Mesendoderm (in vitro differentiated cells): ENCODE data around the gene GSTO2.

ENCODE experiments used
- DNase-seq: peaks from one replicate; pipeline ENCODE4 v3.0.0; 2013
- H2AK5ac ChIP-seq: 2 replicates; pipeline ENCODE4 v1.6.1; 2013; ENCODE audit warnings: low read length, inconsistent platforms
- H2BK120ac ChIP-seq: 2 replicates; pipeline ENCODE4 v1.6.1; 2013; ENCODE audit warnings: low read depth, mild to moderate bottlenecking, low read length, moderate library complexity, mixed read lengths
- H2BK15ac ChIP-seq: replicated peaks from 2 replicates; pipeline ENCODE4 v1.6.1; 2013; ENCODE audit warnings: low read depth, mild to moderate bottlenecking, moderate library complexity
- H2BK5ac ChIP-seq: 2 replicates; pipeline ENCODE4 v1.6.1; 2013; ENCODE audit warnings: low read length, inconsistent platforms
- H3K18ac ChIP-seq: 2 replicates; pipeline ENCODE4 v1.6.1; 2013; ENCODE audit warnings: mild to moderate bottlenecking, low read length, mixed read lengths
- H3K23ac ChIP-seq: one replicate; pipeline ENCODE4 v1.6.1; 2013; ENCODE audit warnings: low read length
- H3K27ac ChIP-seq: 2 replicates; pipeline ENCODE4 v1.5.1; 2013; ENCODE audit warnings: low read depth, mild to moderate bottlenecking, inconsistent platforms, low read length, moderate library complexity
- H3K27me3 ChIP-seq: 2 replicates; pipeline ENCODE4 v1.6.1; 2013; ENCODE audit warnings: low read length, control low read depth, mild to moderate bottlenecking, inconsistent platforms; ENCODE audit not compliant: insufficient read depth, poor library complexity
- H3K36me3 ChIP-seq: 2 replicates; pipeline ENCODE4 v1.6.1; 2013; ENCODE audit warnings: low read length, inconsistent platforms; ENCODE audit not compliant: control insufficient read depth, insufficient read depth
- H3K4ac ChIP-seq: one replicate; pipeline ENCODE4 v1.6.1; 2013; ENCODE audit warnings: low read depth, mild to moderate bottlenecking, low read length, moderate library complexity
- H3K4me1 ChIP-seq: 2 replicates; pipeline ENCODE4 v1.6.1; 2013; ENCODE audit warnings: low read depth, low read length, inconsistent platforms; ENCODE audit not compliant: control insufficient read depth
- H3K4me2 ChIP-seq: 2 replicates; pipeline ENCODE4 v1.6.1; 2013; ENCODE audit warnings: low read length
- H3K4me3 ChIP-seq: 2 replicates; pipeline ENCODE4 v1.5.1; 2013; ENCODE audit warnings: mild to moderate bottlenecking, low read length
- H3K56ac ChIP-seq: one replicate; pipeline ENCODE4 v1.6.1; 2013; ENCODE audit warnings: low read length
- H3K79me1 ChIP-seq: 2 replicates; pipeline ENCODE4 v1.6.1; 2013; ENCODE audit warnings: low read length, inconsistent platforms
- H3K79me2 ChIP-seq: 2 replicates; pipeline ENCODE4 v1.6.1; 2013; ENCODE audit warnings: mild to moderate bottlenecking, low read length; ENCODE audit not compliant: control insufficient read depth, insufficient read depth
- H3K9ac ChIP-seq: 2 replicates; pipeline ENCODE4 v1.6.1; 2013; ENCODE audit warnings: low read length, inconsistent platforms
- H4K5ac ChIP-seq: one replicate; pipeline ENCODE4 v1.6.1; 2013; ENCODE audit warnings: low read length
- H4K8ac ChIP-seq: one replicate; pipeline ENCODE4 v1.6.1; 2013; ENCODE audit warnings: low read depth, mild to moderate bottlenecking, control low read depth, low read length, moderate library complexity
- WGBS: extraction: QIAGEN DNeasy Blood & Tissue Kit; methylation state at CpG from one replicate; pipeline ENCODE4 v1.1.7; 2013; ENCODE audit warnings: low lambda C conversion rate, missing lambda C conversion rate; ENCODE audit not compliant: insufficient coverage; ENCODE audit errors: extremely low coverage; 5-methylcytosine and 5-hydroxymethylcytosine counted together

The GSTO2 gene

DNA sequence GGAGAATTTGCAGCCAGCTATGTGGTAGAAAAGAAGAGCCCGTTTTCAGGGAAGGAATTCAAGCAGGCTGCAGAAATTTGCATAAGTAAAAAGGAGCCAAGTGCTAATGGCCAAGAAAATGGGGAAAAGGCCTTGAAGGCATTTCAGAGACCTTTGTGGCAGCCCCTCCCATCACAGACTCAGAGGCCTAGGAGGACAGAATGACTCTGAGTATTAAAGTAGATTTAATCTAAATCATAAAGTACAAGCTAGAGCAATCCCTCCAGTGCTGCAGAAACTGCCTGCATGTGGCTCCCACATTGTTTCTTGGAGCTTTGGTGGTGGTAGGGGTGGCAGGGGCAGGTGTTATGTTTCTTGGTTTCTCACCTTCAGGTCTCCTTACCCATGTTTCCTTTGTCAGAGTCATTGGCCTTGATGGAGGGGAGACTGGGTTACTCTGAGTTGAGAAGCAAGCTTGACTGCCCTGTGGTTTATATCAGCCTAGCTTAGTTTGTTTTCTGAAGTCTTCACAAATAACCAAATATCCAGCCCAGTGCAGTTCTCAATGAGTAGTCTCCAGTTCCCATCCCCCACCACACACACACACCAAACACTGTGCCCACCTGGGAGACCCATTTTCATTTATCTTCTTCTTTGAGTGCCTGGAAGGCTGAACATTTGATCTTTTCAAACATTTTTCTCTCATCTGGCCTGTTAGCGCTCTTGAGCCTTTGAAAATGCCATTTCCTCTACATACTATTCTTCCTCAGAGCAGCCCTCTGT lies 34.8 kb downstream of the GSTO2 start:
- H3K4ac ChIP-seq = no peak overlapping the region
- H2BK5ac ChIP-seq = no peak overlapping the region
- no peak overlapping the region for H3K27ac ChIP-seq
- peaks cover 13% of the 10 kb centered on the region for H3K4me1 ChIP-seq
- no peak overlapping the region for H3K9ac ChIP-seq
- no peak overlapping the region for H2BK15ac ChIP-seq
- H4K8ac ChIP-seq = no peak overlapping the region
- no peak overlapping the region for H3K4me3 ChIP-seq
- H2AK5ac ChIP-seq = no peak overlapping the region
- no peak overlapping the region for H4K5ac ChIP-seq
- H3K18ac ChIP-seq = no peak overlapping the region
- no peaks in the 10 kb centered on the region for H3K36me3 ChIP-seq
- no peaks in the 10 kb centered on the region for H3K79me1 ChIP-seq
- no CpG with 5 or more reads among the region's 2 CpGs for WGBS
- H3K56ac ChIP-seq = no peak overlapping the region
- no peaks in the 10 kb centered on the region for H3K79me2 ChIP-seq
- H2BK120ac ChIP-seq = no peak overlapping the region
- no peak overlapping the region for H3K4me2 ChIP-seq
- no peaks in the 10 kb centered on the region for H3K27me3 ChIP-seq
- DNase-seq = no peak
- H3K23ac ChIP-seq = no peak overlapping the region

DNA sequence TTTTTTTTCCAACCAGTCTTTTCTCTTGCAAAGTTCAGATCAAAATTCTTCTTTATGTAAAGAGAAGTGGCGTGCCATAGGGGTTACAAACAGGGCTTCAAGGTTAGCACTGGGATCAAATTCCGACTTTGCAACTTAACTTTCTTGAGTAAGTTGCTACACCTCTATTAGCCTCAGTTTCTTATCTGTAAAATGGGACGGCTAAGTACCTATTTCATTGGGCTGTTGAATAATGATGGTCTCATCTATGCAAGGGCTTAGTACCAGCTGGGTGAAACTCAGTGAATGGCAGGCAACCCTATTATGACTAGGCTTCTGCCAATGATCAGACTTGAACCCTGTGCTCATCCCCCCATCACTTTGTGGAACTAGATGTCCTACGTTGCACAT lies 35.4 kb downstream of the GSTO2 start:
- no peak overlapping the region for H3K23ac ChIP-seq
- H3K27me3 ChIP-seq = no peaks in the 10 kb centered on the region
- H3K9ac ChIP-seq = no peak overlapping the region
- H3K56ac ChIP-seq = no peak overlapping the region
- H3K4me1 ChIP-seq = peaks cover 11% of the 10 kb centered on the region
- H3K18ac ChIP-seq = no peak overlapping the region
- H3K36me3 ChIP-seq = no peaks in the 10 kb centered on the region
- H2AK5ac ChIP-seq = no peak overlapping the region
- DNase-seq = no peak
- H4K5ac ChIP-seq = no peak overlapping the region
- no peak overlapping the region for H3K4me3 ChIP-seq
- no peak overlapping the region for H3K4me2 ChIP-seq
- no peak overlapping the region for H3K4ac ChIP-seq
- H3K79me1 ChIP-seq = no peaks in the 10 kb centered on the region
- no peak overlapping the region for H2BK5ac ChIP-seq
- H3K27ac ChIP-seq = no peak overlapping the region
- H3K79me2 ChIP-seq = no peaks in the 10 kb centered on the region
- no peak overlapping the region for H2BK15ac ChIP-seq
- H2BK120ac ChIP-seq = no peak overlapping the region
- no CpG with 5 or more reads among the region's 4 CpGs for WGBS
- H4K8ac ChIP-seq = no peak overlapping the region

- Histone ChIP-seq H3K79me1 (no peaks in the 10 kb centered on the region), H3K56ac (no peak overlapping the region), H3K27me3 (no peaks in the 10 kb centered on the region), H3K9ac (no peak overlapping the region), H3K4me1 (peaks cover 11% of the 10 kb centered on the region), H3K4me2 (no peak overlapping the region), H2BK5ac (no peak overlapping the region), H4K5ac (no peak overlapping the region), H4K8ac (no peak overlapping the region), H3K4me3 (no peak overlapping the region), H3K27ac (no peak overlapping the region), H2BK120ac (no peak overlapping the region), H3K79me2 (no peaks in the 10 kb centered on the region), H3K18ac (no peak overlapping the region), H2AK5ac (no peak overlapping the region), H2BK15ac (no peak overlapping the region), H3K4ac (no peak overlapping the region), H3K36me3 (no peaks in the 10 kb centered on the region), H3K23ac (no peak overlapping the region)
- WGBS = no CpG with 5 or more reads among the region's 8 CpGs
- DNase-seq = no peak
Observed at GRCh38 chr10:104304927-104305326, 35.9 kb downstream of the GSTO2 start.

GRCh38 chr10:104306897-104307296 lies 37.9 kb downstream of the GSTO2 start:
- WGBS = no CpG with 5 or more reads among the region's 3 CpGs
- no peak overlapping the region for H3K4me2 ChIP-seq
- no peak overlapping the region for H2BK15ac ChIP-seq
- H3K18ac ChIP-seq = no peak overlapping the region
- H3K36me3 ChIP-seq = no peaks in the 10 kb centered on the region
- H4K5ac ChIP-seq = no peak overlapping the region
- no peak overlapping the region for H2BK120ac ChIP-seq
- H3K4me3 ChIP-seq = no peak overlapping the region
- H2AK5ac ChIP-seq = no peak overlapping the region
- no peak overlapping the region for H3K4ac ChIP-seq
- H3K56ac ChIP-seq = no peak overlapping the region
- H3K27me3 ChIP-seq = no peaks in the 10 kb centered on the region
- H2BK5ac ChIP-seq = no peak overlapping the region
- H3K79me2 ChIP-seq = no peaks in the 10 kb centered on the region
- H3K23ac ChIP-seq = no peak overlapping the region
- H3K9ac ChIP-seq = no peak overlapping the region
- peak; percentile 82 for DNase-seq
- no peak overlapping the region for H3K27ac ChIP-seq
- no peak overlapping the region for H4K8ac ChIP-seq
- peaks cover 8% of the 10 kb centered on the region for H3K79me1 ChIP-seq
- no peaks in the 10 kb centered on the region for H3K4me1 ChIP-seq

DNA sequence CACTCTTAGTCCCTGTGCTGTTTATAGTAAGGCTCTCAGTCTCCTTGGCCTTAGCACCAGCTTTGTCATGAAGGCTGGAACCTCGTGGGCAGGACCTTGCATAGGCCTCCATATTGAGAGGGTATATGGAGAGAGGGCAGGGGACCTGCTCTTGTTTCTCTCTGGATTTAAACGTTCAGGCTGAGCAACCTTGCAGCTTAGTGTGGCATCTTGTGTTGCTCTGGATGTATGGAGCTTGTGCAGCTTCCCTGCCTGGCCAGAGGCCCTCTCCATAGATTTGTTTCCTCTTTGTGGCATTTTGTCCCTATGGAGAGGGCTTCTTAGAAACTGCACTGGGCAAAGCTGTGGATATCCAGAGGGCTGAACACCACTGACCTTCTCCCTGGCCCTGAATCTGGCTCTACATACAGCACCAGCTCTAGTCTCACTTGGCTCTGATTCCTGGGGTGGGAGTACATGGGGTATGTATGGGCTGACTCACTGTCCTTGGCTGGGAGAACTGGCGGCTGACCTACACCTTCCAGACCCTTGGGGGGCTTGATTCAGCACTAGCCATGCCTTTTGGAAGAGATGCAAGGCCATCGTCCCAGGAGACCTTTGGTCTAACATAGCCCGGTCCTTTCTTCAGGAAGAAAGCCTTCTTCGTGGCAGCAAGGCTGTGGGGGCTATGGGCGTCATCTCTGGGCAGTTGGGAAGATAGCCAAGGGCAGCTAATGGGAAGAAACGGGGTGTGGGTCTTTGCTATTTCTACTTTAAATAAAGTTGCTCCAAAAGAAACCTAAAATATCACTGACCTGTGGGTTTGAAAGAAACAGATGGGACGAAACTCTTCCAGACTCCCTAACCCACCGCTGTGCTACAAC lies 38.8 kb downstream of the GSTO2 start:
- Histone ChIP-seq H2BK15ac (no peak overlapping the region), H3K56ac (no peak overlapping the region), H3K36me3 (no peaks in the 10 kb centered on the region), H2BK5ac (no peak overlapping the region), H3K4me2 (no peak overlapping the region), H3K23ac (no peak overlapping the region), H3K27ac (no peak overlapping the region), H2BK120ac (no peak overlapping the region), H3K4me3 (no peak overlapping the region), H3K79me1 (peaks cover 12% of the 10 kb centered on the region), H3K9ac (no peak overlapping the region), H4K5ac (no peak overlapping the region), H2AK5ac (no peak overlapping the region), H3K4me1 (no peaks in the 10 kb centered on the region), H3K4ac (no peak overlapping the region), H3K18ac (no peak overlapping the region), H4K8ac (no peak overlapping the region), H3K79me2 (no peaks in the 10 kb centered on the region), H3K27me3 (no peaks in the 10 kb centered on the region)
- no CpG with 5 or more reads among the region's 10 CpGs for WGBS
- no peak for DNase-seq
